Endothelial cell of umbilical vein (primary cell): ENCODE data around the gene APOC3. TPM values are rescaled to one million over a fixed set of nuclear protein-coding genes. Genes with fewer than 3 reads are reported as not detected.

Experiments
- BruUV-seq: library from RNA; stranded (reverse); fragments of 400-500 nt; replicated peaks from 2 replicates; lab custom pipeline; 2021; lab: Mats Ljungman, UMichigan
- CTCF ChIA-PET: fragments of 300-600, 350-600 bp; sonication (Branson Sonifier 250); formaldehyde crosslinking; loops from one replicate; lab custom pipeline; 2021; ENCODE audit warnings: antibody characterized with exemption, inconsistent platforms; lab: Charles Lee
- POLR2A ChIA-PET: fragments of 300-600, 350-600 bp; sonication (Branson Sonifier 250); formaldehyde crosslinking; loops from one replicate; lab custom pipeline; 2021; ENCODE audit warnings: antibody characterized with exemption, inconsistent platforms; lab: Charles Lee
- DNase-seq: peaks from one replicate; pipeline ENCODE4 v3.0.0-alpha.2; 2011; ENCODE audit warnings: low read depth, low spot score
- FAIRE-seq: peaks from 2 replicates; lab custom pipeline; 2011; peaks lifted over from hg19 to GRCh38; lab: Jason Lieb, UNC
- H2AFZ ChIP-seq: 2 replicates; pipeline ENCODE4 v1.6.0; 2012; ENCODE audit warnings: low read depth, low read length, control low read depth, inconsistent platforms
- H3K27ac ChIP-seq: 2 replicates; pipeline ENCODE4 v1.5.1; 2011; ENCODE audit warnings: low read depth, mild to moderate bottlenecking, control low read depth, low read length, moderate library complexity; ENCODE audit not compliant: insufficient read depth
- H3K27me3 ChIP-seq, 2 experiments: 2 replicates each; pipeline versions ENCODE4 v1.6.0 to v1.6.1; 2011; ENCODE audit warnings: low read length in 2 of 2, mixed read lengths in 1 of 2; ENCODE audit not compliant: control insufficient read depth in 2 of 2, insufficient read depth in 2 of 2
- H3K36me3 ChIP-seq, 2 experiments: 2 replicates in 1 of 2; 3 replicates in 1 of 2; pipeline ENCODE4 v1.5.1; 2011; ENCODE audit warnings: low read length in 2 of 2, mild to moderate bottlenecking in 1 of 2, moderate library complexity in 1 of 2; ENCODE audit not compliant: control insufficient read depth in 2 of 2, insufficient read depth in 2 of 2; ENCODE audit errors: extremely low read depth in 1 of 2
- H3K4me1 ChIP-seq: 3 replicates; pipeline ENCODE4 v1.5.1; 2011; ENCODE audit warnings: mild to moderate bottlenecking, low read length; ENCODE audit not compliant: control insufficient read depth, insufficient read depth; ENCODE audit errors: extremely low read depth
- H3K4me2 ChIP-seq: 2 replicates; pipeline ENCODE4 v1.6.1; 2011; ENCODE audit warnings: low read length, control low read depth, mixed read lengths; ENCODE audit not compliant: insufficient read depth
- H3K4me3 ChIP-seq, 3 experiments: fragments of 200-600 bp in 1 of 3; sonication (generic), shearing (Covaris generic) in 1 of 3; replicated peaks in 1 of 3; 2 replicates each; pipeline ENCODE4 v1.5.1; 2011 to 2016; ENCODE audit warnings: control low read depth in 3 of 3, low read length in 3 of 3, mild to moderate bottlenecking in 2 of 3, inconsistent platforms in 1 of 3, low read depth in 1 of 3, moderate library complexity in 1 of 3; ENCODE audit not compliant: insufficient read depth in 1 of 3
- H3K79me2 ChIP-seq: 2 replicates; pipeline ENCODE4 v1.6.0; 2012; ENCODE audit warnings: low read length, inconsistent platforms; ENCODE audit not compliant: control insufficient read depth, insufficient read depth
- H3K9ac ChIP-seq: replicated peaks from 2 replicates; pipeline ENCODE3; 2011; ENCODE audit warnings: low read length, control low read depth; ENCODE audit not compliant: insufficient read depth; ENCODE audit errors: extremely low read depth
- H3K9me1 ChIP-seq: replicated peaks from 3 replicates; pipeline ENCODE4 v1.6.0; 2011; ENCODE audit warnings: mild to moderate bottlenecking, low read length; ENCODE audit not compliant: control insufficient read depth, insufficient read depth; ENCODE audit errors: extremely low read depth
- H3K9me3 ChIP-seq: replicated peaks from 2 replicates; pipeline ENCODE4 v1.5.1; 2012; ENCODE audit warnings: low read length, inconsistent platforms; ENCODE audit not compliant: control insufficient read depth, insufficient read depth
- H4K20me1 ChIP-seq: replicated peaks from 2 replicates; pipeline ENCODE3; 2011; ENCODE audit warnings: mild to moderate bottlenecking, low read length; ENCODE audit not compliant: control insufficient read depth, insufficient read depth; ENCODE audit errors: extremely low read depth
- EZH2 ChIP-seq: IDR thresholded peaks from 2 replicates; pipeline ENCODE4 v1.6.1; 2012; ENCODE audit warnings: borderline replicate concordance, low read depth, mild to moderate bottlenecking, moderate library complexity, low read length, inconsistent platforms; ENCODE audit not compliant: severe bottlenecking
- FOS ChIP-seq: IDR thresholded peaks from 2 replicates; pipeline ENCODE4 v1.6.1; 2011; ENCODE audit warnings: mild to moderate bottlenecking, low read length, moderate library complexity, borderline replicate concordance; ENCODE audit not compliant: insufficient read depth
- GATA2 ChIP-seq: IDR thresholded peaks from 2 replicates; pipeline ENCODE4 v1.7.0; 2011; ENCODE audit warnings: low read depth, mild to moderate bottlenecking, moderate library complexity, mixed read lengths, low read length; ENCODE audit not compliant: insufficient read length, insufficient read depth
- JUN ChIP-seq: IDR thresholded peaks from 2 replicates; pipeline ENCODE4 v1.6.1; 2011; ENCODE audit warnings: borderline replicate concordance, low read depth; ENCODE audit not compliant: insufficient read length, insufficient read depth
- MYC ChIP-seq: IDR thresholded peaks from one replicate; pipeline ENCODE4 v1.6.1; 2011; ENCODE audit warnings: mild to moderate bottlenecking, low read depth, low read length
- POLR2A ChIP-seq: IDR thresholded peaks from 2 replicates; pipeline ENCODE4 v1.6.1; 2012; ENCODE audit warnings: low read depth, mild to moderate bottlenecking, control low read depth, low read length
- POLR2AphosphoS5 ChIP-seq: IDR thresholded peaks from 2 replicates; pipeline ENCODE4 v1.6.1; 2012; ENCODE audit warnings: low read depth, mild to moderate bottlenecking, control low read depth, low read length, moderate library complexity; ENCODE audit not compliant: insufficient read depth
- dilution Hi-C: fragments of 300-500 bp; cut with MboI; formaldehyde crosslinking; loops from one replicate; pipeline ENCODE4 v1.15.0; 2019; ENCODE audit warnings: low sequenced_read_pairs; ENCODE audit not compliant: extremely low pct_ligation_motif_present
- intact Hi-C: fragments of 100-400 bp; cut with micrococcal nuclease; formaldehyde crosslinking; loops from one replicate; pipeline ENCODE4 v1.10.0; 2022
- polyA plus RNA-seq, 4 experiments: library from polyadenylated mRNA; depleted of rRNA in 3 of 4; stranded (reverse) in 3 of 4; unstranded in 1 of 4; fragments of >200 nt; gene quantifications; 2 replicates each; pipeline versions ENCODE4 v1.2.1 to v1.2.3, GENCODE V29; 2011 to 2012; ENCODE audit warnings: missing spikeins in 1 of 4
- total RNA-seq: library from RNA; stranded (reverse); gene quantifications from 2 replicates; pipeline ENCODE4 v1.2.3, GENCODE V29; 2021
- TF ChIP-seq, protein P1 (sequence below): IDR thresholded peaks from 2 replicates; pipeline ENCODE4 v1.6.1; 2011; ENCODE audit not compliant: insufficient read depth, insufficient read length
- TF ChIP-seq, protein P2 (sequence below), 2 donors: IDR thresholded peaks; 1 replicate in 1 of 2; 2 replicates in 1 of 2; pipeline ENCODE4 v1.5.1; 2011; ENCODE audit warnings: low read length in 2 of 2, mild to moderate bottlenecking in 2 of 2, moderate library complexity in 2 of 2, control low read depth in 1 of 2, inconsistent platforms in 1 of 2, low read depth in 1 of 2; ENCODE audit not compliant: insufficient read depth in 1 of 2; ENCODE audit errors: extremely low read depth in 1 of 2

The APOC3 gene
- total and polyA plus RNA-seq, 2 donors (not counting 3 experiments of a cell fraction or from before 2014, with no cell fraction given): not detected

DNA sequence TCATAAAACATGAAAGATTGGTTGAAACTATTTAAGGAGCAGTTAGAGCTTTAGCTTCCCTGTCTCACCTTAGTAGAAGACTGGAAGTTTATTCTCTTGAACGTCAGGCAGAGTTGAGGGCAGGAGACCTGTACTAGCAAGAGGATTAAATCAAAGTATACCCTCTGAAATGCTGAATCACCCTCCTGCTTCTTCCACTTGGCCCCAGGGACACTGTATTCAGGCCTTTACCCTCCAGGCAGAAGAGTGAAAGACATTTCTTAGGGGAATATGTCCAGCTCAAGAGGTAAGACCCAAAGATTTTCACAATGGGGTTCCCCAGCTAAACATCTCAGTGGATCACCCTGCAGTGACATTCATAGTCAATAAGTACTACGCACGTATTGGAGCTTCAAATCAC, 18.5 kb upstream of the APOC3 start:
- Histone ChIP-seq H4K20me1 (no peaks in the 10 kb centered on the region), H3K4me2 (no peak overlapping the region), H3K4me1 (no peaks in the 10 kb centered on the region), H2AFZ (no peak overlapping the region), H3K9me1 (no peaks in the 10 kb centered on the region), H3K9me3 (no peaks in the 10 kb centered on the region), H3K9ac (no peak overlapping the region), H3K36me3 (no peaks in the 10 kb centered on the region), H3K4me3 (no peak overlapping the region), H3K27me3 (peaks cover 6 to 8% of the 10 kb centered on the region in 2 experiments), H3K27ac (no peak overlapping the region), H3K79me2 (no peaks in the 10 kb centered on the region)
- DNase-seq (no peak), FAIRE-seq (no peak)
- ChIA-PET POLR2A (no interaction called here), CTCF (interaction anchor here (0.7 kb wide), 1 partner anchor 25 kb away, joined by 3 read pairs; no protein-coding TSS in a partner anchor)
- no TSS peak for BruUV-seq
- dilution Hi-C loops: no loop called here
- intact Hi-C loops: no loop called here
- no peak for TF ChIP-seq POLR2AphosphoS5
- TF ChIP-seq FOS: no peak
- TF ChIP-seq EZH2: no peak
- TF ChIP-seq GATA2: no peak
- no peak for TF ChIP-seq MYC
- no peak for TF ChIP-seq JUN
- TF ChIP-seq, protein P1, sequence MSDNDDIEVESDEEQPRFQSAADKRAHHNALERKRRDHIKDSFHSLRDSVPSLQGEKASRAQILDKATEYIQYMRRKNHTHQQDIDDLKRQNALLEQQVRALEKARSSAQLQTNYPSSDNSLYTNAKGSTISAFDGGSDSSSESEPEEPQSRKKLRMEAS: no peak
- no peak for TF ChIP-seq POLR2A
- TF ChIP-seq, protein P2, sequence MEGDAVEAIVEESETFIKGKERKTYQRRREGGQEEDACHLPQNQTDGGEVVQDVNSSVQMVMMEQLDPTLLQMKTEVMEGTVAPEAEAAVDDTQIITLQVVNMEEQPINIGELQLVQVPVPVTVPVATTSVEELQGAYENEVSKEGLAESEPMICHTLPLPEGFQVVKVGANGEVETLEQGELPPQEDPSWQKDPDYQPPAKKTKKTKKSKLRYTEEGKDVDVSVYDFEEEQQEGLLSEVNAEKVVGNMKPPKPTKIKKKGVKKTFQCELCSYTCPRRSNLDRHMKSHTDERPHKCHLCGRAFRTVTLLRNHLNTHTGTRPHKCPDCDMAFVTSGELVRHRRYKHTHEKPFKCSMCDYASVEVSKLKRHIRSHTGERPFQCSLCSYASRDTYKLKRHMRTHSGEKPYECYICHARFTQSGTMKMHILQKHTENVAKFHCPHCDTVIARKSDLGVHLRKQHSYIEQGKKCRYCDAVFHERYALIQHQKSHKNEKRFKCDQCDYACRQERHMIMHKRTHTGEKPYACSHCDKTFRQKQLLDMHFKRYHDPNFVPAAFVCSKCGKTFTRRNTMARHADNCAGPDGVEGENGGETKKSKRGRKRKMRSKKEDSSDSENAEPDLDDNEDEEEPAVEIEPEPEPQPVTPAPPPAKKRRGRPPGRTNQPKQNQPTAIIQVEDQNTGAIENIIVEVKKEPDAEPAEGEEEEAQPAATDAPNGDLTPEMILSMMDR (IDR thresholded peaks at IDR 0.05; ENCODE audit: extremely low read depth in 1 of 2, insufficient read depth in 1 of 2, low read depth in 1 of 2, low read length in 2 of 2): no peak
